Effector CD4-positive, alpha-beta T cell (primary cell): ENCODE results near the gene PEX12.
"Not testable (repeated sequence)": the region's sequence is repeated elsewhere in the genome, so short reads cannot be mapped to it uniquely, and the experiment has no call there.

Experiments used
- DNase-seq: peaks from one replicate; pipeline ENCODE4 v3.0.0-alpha.2; 2020

Gene PEX12

GRCh38 chr17:35535406-35535805 lies 43.0 kb downstream of the PEX12 start:
- not testable (repeated sequence) for DNase-seq

- DNase-seq: no peak
Measured at GRCh38 chr17:35534576-35535093, 43.7 kb downstream of the PEX12 start.

GRCh38 chr17:35531160-35531559 lies 47.2 kb downstream of the PEX12 start:
- DNase-seq: no peak

GRCh38 chr17:35529866-35530265 lies 48.5 kb downstream of the PEX12 start:
- no peak for DNase-seq

- DNase-seq: not testable (repeated sequence)
Measured at GRCh38 chr17:35529326-35529725, 49.0 kb downstream of the PEX12 start.
